PC-3 (cell line): ENCODE data around the gene STIL. TPM values are rescaled to one million over a fixed set of nuclear protein-coding genes. Genes with fewer than 3 reads are reported as not detected.
A peak's percentile ranks its signal among the peaks of the same experiment; 100 is the strongest.

Experiments
- ATAC-seq: fragments of 200-7000 bp; cut with Tn5 transposase; 2 replicates; pipeline ENCODE4 v1.9.1; 2020; ENCODE audit warnings: mild to moderate bottlenecking, moderate library complexity
- BruUV-seq: library from RNA; stranded (reverse); fragments of 400-500 nt; replicated peaks from 2 replicates; lab custom pipeline; 2021; lab: Mats Ljungman, UMichigan
- CTCF ChIA-PET: fragments of 300-600 bp; sonication (Branson Sonifier 250); formaldehyde crosslinking; loops from one replicate; lab custom pipeline; 2022; ENCODE audit warnings: antibody characterized with exemption; lab: Charles Lee
- POLR2A ChIA-PET: fragments of 300-600 bp; sonication (Branson Sonifier 250); formaldehyde crosslinking; loops from one replicate; lab custom pipeline; 2022; ENCODE audit warnings: antibody characterized with exemption; ENCODE audit not compliant: unreplicated experiment; lab: Charles Lee
- DNase-seq: peaks from one replicate; pipeline ENCODE4 v3.0.0-alpha.2; 2015
- H2AFZ ChIP-seq: fragments of 300-600 bp; sonication (generic); 2 replicates; pipeline ENCODE4 v1.6.0; 2016; ENCODE audit warnings: antibody characterized with exemption, low read length
- H3F3A ChIP-seq: fragments of 300-600 bp; sonication (generic); one replicate; pipeline ENCODE4 v1.6.0; 2017; ENCODE audit warnings: antibody characterized with exemption, low read length, control low read depth, mild to moderate bottlenecking; ENCODE audit not compliant: unreplicated experiment
- H3K27ac ChIP-seq: fragments of 300-600 bp; sonication (generic); 2 replicates; pipeline ENCODE4 v1.5.1; 2016; ENCODE audit warnings: mild to moderate bottlenecking, low read length
- H3K27me3 ChIP-seq: fragments of 300-600 bp; sonication (generic); 2 replicates; pipeline ENCODE4 v1.6.1; 2016; ENCODE audit warnings: low read length, mixed read lengths
- H3K36me3 ChIP-seq: fragments of 300-600 bp; sonication (generic); 2 replicates; pipeline ENCODE4 v1.6.1; 2016; ENCODE audit warnings: low read depth, mixed run types, low read length, mixed read lengths
- H3K4me1 ChIP-seq: fragments of 300-600 bp; sonication (generic); 2 replicates; pipeline ENCODE4 v1.5.1; 2016; ENCODE audit warnings: low read length; ENCODE audit not compliant: insufficient read depth
- H3K4me2 ChIP-seq: fragments of 300-600 bp; sonication (generic); 2 replicates; pipeline ENCODE4 v1.6.0; 2016; ENCODE audit warnings: low read length
- H3K4me3 ChIP-seq: fragments of 300-600 bp; sonication (generic); 2 replicates; pipeline ENCODE4 v1.5.1; 2016; ENCODE audit warnings: mild to moderate bottlenecking, low read length, mixed read lengths
- H3K79me2 ChIP-seq: fragments of 300-600 bp; sonication (generic); 2 replicates; pipeline ENCODE4 v1.6.1; 2017; ENCODE audit warnings: low read length, mixed read lengths
- H3K9ac ChIP-seq: fragments of 300-600 bp; sonication (generic); 2 replicates; pipeline ENCODE4 v1.6.0; 2016; ENCODE audit warnings: mild to moderate bottlenecking, low read length
- H3K9me2 ChIP-seq: fragments of 300-600 bp; sonication (generic); replicated peaks from 2 replicates; pipeline ENCODE4 v1.6.1; 2016; ENCODE audit warnings: mixed run types, low read length, mixed read lengths
- H3K9me3 ChIP-seq: fragments of 300-600 bp; sonication (generic); 2 replicates; pipeline ENCODE4 v1.6.1; 2016; ENCODE audit warnings: low read length, mixed read lengths
- H4K20me1 ChIP-seq: fragments of 300-600 bp; sonication (generic); 2 replicates; pipeline ENCODE4 v1.6.1; 2016; ENCODE audit warnings: low read length, mixed read lengths
- CTCF ChIP-seq: fragments of 300-600 bp; sonication (generic); conservative IDR thresholded peaks from 2 replicates; pipeline ENCODE4 v1.5.1; 2017; ENCODE audit warnings: antibody characterized with exemption, low read depth, mild to moderate bottlenecking, low read length
- EZH2 ChIP-seq: fragments of 300-600 bp; sonication (generic); IDR thresholded peaks from one replicate; pipeline ENCODE4 v1.6.1; 2017; ENCODE audit warnings: antibody characterized with exemption, mild to moderate bottlenecking, low read length; ENCODE audit not compliant: unreplicated experiment
- EZH2phosphoT487 ChIP-seq: fragments of 300-600 bp; sonication (generic); IDR thresholded peaks from 2 replicates; pipeline ENCODE4 v1.6.1; 2018; ENCODE audit warnings: mild to moderate bottlenecking, antibody characterized with exemption, low read length, borderline replicate concordance
- intact Hi-C: fragments of 100-400 bp; cut with micrococcal nuclease; formaldehyde crosslinking; loops from 2 replicates; pipeline ENCODE4 v1.9.0; 2023
- total RNA-seq: library from RNA; depleted of rRNA; stranded (reverse); fragments of >200 nt; gene quantifications from 2 replicates; pipeline ENCODE4 v1.2.3, GENCODE V29; 2014

The STIL gene
- total RNA-seq, 1 experiment from 2014 or later, result 32.0 TPM

- Histone ChIP-seq H3K4me3 (no peak overlapping the region), H3K27me3 (no peaks in the 10 kb centered on the region), H3F3A (no peaks in the 10 kb centered on the region), H3K36me3 (no peaks in the 10 kb centered on the region), H3K9me2 (no peaks in the 10 kb centered on the region), H3K4me2 (no peak overlapping the region), H3K9me3 (no peaks in the 10 kb centered on the region), H3K4me1 (no peaks in the 10 kb centered on the region), H4K20me1 (no peaks in the 10 kb centered on the region), H3K27ac (no peak overlapping the region), H2AFZ (no peak overlapping the region), H3K79me2 (no peaks in the 10 kb centered on the region), H3K9ac (no peak overlapping the region)
- ATAC-seq (no peak), DNase-seq (peak; percentile 51)
- POLR2A ChIA-PET, result no interaction called here
- TF ChIP-seq CTCF (no peak), EZH2phosphoT487 (no peak), EZH2 (no peak)
- intact Hi-C loops, result no loop called here
- no TSS peak for BruUV-seq
- CTCF ChIA-PET, result no interaction called here
Observed at GRCh38 chr1:47209725-47210325, 104.1 kb downstream of the STIL start.

- no peak for ATAC-seq
- Histone ChIP-seq H4K20me1 (no peaks in the 10 kb centered on the region), H3K4me3 (no peak overlapping the region), H3K27ac (no peak overlapping the region), H3K36me3 (no peaks in the 10 kb centered on the region), H3K9ac (no peak overlapping the region), H3K9me3 (no peaks in the 10 kb centered on the region), H3K4me1 (no peaks in the 10 kb centered on the region), H3K9me2 (no peaks in the 10 kb centered on the region), H3K4me2 (no peak overlapping the region), H3K79me2 (no peaks in the 10 kb centered on the region), H3F3A (no peaks in the 10 kb centered on the region), H2AFZ (no peak overlapping the region), H3K27me3 (no peaks in the 10 kb centered on the region)
- ChIA-PET POLR2A (no interaction called here), CTCF (no interaction called here)
- no peak for DNase-seq
- no TSS peak for BruUV-seq
- intact Hi-C loops, result no loop called here
- TF ChIP-seq CTCF, result no peak
- TF ChIP-seq EZH2, result no peak
- no peak for TF ChIP-seq EZH2phosphoT487
Observed at GRCh38 chr1:47209091-47209490, 104.9 kb downstream of the STIL start.

- H2AFZ ChIP-seq, result no peak overlapping the region
- no TSS peak for BruUV-seq
Observed at GRCh38 chr1:47208374-47208850, 105.5 kb downstream of the STIL start.

More at GRCh38 chr1:47208374-47208850, 105.5 kb downstream of the STIL start:
- DNase-seq (no peak), ATAC-seq (no peak)
- no peak for TF ChIP-seq CTCF
- TF ChIP-seq EZH2phosphoT487, result no peak
- TF ChIP-seq EZH2, result no peak
- no peaks in the 10 kb centered on the region for H4K20me1 ChIP-seq
- H3K27ac ChIP-seq, result no peak overlapping the region
- no peak overlapping the region for H3K4me3 ChIP-seq
- no peaks in the 10 kb centered on the region for H3F3A ChIP-seq
- H3K4me2 ChIP-seq, result no peak overlapping the region
- H3K4me1 ChIP-seq, result no peaks in the 10 kb centered on the region
- CTCF ChIA-PET, result no interaction called here
- POLR2A ChIA-PET, result no interaction called here
- H3K36me3 ChIP-seq, result no peaks in the 10 kb centered on the region
- H3K27me3 ChIP-seq, result no peaks in the 10 kb centered on the region
- H3K9me3 ChIP-seq, result no peaks in the 10 kb centered on the region
- H3K9ac ChIP-seq, result no peak overlapping the region
- no peaks in the 10 kb centered on the region for H3K9me2 ChIP-seq
- H3K79me2 ChIP-seq, result no peaks in the 10 kb centered on the region
- intact Hi-C loops, result no loop called here
